Kidney epithelial cell (primary cell): ENCODE results near the gene FETUB. TPM values are rescaled to one million over a fixed set of nuclear protein-coding genes. Genes with fewer than 3 reads are reported as not detected.

Experiments
- DNase-seq: peaks from one replicate; pipeline ENCODE4 v3.0.0-alpha.2; 2010; ENCODE audit warnings: low read depth
- H3K27me3 ChIP-seq: 2 replicates; pipeline ENCODE4 v1.6.0; 2011; ENCODE audit warnings: low read length; ENCODE audit not compliant: control insufficient read depth, insufficient read depth
- H3K36me3 ChIP-seq: 2 replicates; pipeline ENCODE4 v1.5.1; 2011; ENCODE audit warnings: low read length; ENCODE audit not compliant: control insufficient read depth, insufficient read depth
- H3K4me3 ChIP-seq: 2 replicates; pipeline ENCODE4 v1.5.1; 2011; ENCODE audit warnings: low read depth, mild to moderate bottlenecking, control low read depth, low read length
- total RNA-seq: library from RNA; depleted of rRNA; stranded (reverse); fragments of >200 nt; gene quantifications from 2 replicates; pipeline ENCODE4 v1.2.3, GENCODE V29; 2015
- TF ChIP-seq, protein P1 (sequence below): IDR thresholded peaks from 2 replicates; pipeline ENCODE4 v1.5.1; 2011; ENCODE audit warnings: mild to moderate bottlenecking, moderate library complexity, low read length, control low read depth, inconsistent platforms; ENCODE audit not compliant: insufficient read depth, poor library complexity, severe bottlenecking

FETUB gene
- total RNA-seq, 1 donor from 2014 or later, result not detected

GRCh38 chr3:186609247-186609868, 30.8 kb upstream of the FETUB start:
- Histone ChIP-seq H3K27me3 (peaks cover 5% of the 10 kb centered on the region), H3K36me3 (no peaks in the 10 kb centered on the region), H3K4me3 (no peak overlapping the region)
- DNase-seq, result no peak
- TF ChIP-seq, protein P1, sequence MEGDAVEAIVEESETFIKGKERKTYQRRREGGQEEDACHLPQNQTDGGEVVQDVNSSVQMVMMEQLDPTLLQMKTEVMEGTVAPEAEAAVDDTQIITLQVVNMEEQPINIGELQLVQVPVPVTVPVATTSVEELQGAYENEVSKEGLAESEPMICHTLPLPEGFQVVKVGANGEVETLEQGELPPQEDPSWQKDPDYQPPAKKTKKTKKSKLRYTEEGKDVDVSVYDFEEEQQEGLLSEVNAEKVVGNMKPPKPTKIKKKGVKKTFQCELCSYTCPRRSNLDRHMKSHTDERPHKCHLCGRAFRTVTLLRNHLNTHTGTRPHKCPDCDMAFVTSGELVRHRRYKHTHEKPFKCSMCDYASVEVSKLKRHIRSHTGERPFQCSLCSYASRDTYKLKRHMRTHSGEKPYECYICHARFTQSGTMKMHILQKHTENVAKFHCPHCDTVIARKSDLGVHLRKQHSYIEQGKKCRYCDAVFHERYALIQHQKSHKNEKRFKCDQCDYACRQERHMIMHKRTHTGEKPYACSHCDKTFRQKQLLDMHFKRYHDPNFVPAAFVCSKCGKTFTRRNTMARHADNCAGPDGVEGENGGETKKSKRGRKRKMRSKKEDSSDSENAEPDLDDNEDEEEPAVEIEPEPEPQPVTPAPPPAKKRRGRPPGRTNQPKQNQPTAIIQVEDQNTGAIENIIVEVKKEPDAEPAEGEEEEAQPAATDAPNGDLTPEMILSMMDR, result peak; percentile 30

DNA sequence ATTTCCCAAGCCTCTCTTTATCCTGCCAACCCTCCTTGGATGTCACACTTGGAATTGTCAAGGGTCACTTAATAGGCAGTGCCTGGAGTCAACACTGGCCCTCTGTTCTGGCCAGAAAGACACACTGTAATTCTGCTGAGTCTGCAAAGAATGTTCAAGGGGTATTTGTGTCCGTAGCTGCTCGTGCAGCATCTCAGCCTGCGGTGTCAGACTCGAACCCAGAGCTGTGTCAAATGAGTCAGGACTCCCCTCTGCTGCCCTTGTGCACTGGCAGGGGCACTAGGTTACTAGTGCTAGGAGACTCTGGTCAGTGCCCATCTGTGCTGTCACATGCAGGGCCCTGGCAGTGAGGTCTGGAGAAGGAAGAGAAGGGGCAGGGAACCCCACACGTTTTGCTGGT, 28.1 kb upstream of the FETUB start:
- peaks cover 5% of the 10 kb centered on the region for H3K27me3 ChIP-seq
- TF ChIP-seq, protein P1, result no peak
- no peak overlapping the region for H3K4me3 ChIP-seq
- DNase-seq, result no peak
- H3K36me3 ChIP-seq, result no peaks in the 10 kb centered on the region

- Histone ChIP-seq H3K4me3 (no peak within 1 kb of the TSS), H3K36me3 (no peaks in the 10 kb centered on the region), H3K27me3 (peaks cover 5% of the 10 kb centered on the region)
- DNase-seq, result no peak
- TF ChIP-seq, protein P1, result no peak
These were observed 27.2 kb upstream of the FETUB start, which contains the start of gene AHSG for GRCh38 chr3:186612721-186613636. AHSG (plus strand) TSS chr3:186613060; CDS start chr3:186613142, 82 bp downstream.

GRCh38 chr3:186613637-186614265, 26.4 kb upstream of the FETUB start:
- no peaks in the 10 kb centered on the region for H3K36me3 ChIP-seq
- no peak overlapping the region for H3K4me3 ChIP-seq
- no peak for DNase-seq
- TF ChIP-seq, protein P1, result no peak
- peaks cover 5% of the 10 kb centered on the region for H3K27me3 ChIP-seq

DNA sequence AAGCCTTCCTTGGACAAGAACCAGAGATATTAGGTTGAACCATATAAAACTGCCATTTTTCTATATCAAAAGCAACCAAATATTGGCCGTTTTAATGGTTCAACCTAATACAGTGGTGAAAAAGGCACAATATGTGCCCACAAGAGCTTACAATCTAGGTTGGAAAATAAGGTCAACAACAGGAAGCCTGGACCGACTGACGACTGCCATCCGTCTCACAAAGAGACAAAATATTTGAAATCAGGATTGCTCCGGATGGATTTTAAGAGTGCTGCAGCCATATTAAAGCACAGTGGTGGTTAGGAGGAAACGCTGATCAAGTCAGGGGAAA, 26.0 kb upstream of the FETUB start:
- no peak for DNase-seq
- H3K27me3 ChIP-seq, result peaks cover 5% of the 10 kb centered on the region
- TF ChIP-seq, protein P1, result no peak
- H3K36me3 ChIP-seq, result no peaks in the 10 kb centered on the region
- no peak overlapping the region for H3K4me3 ChIP-seq
